GM18499 (cell line): ENCODE data around the gene CPM.

Experiments used
- ATAC-seq: cut with Tn5 transposase; IDR thresholded peaks from one replicate; pipeline ENCODE4 v1.9.1; 2021; ENCODE audit warnings: moderate number of reproducible peaks; ENCODE audit not compliant: insufficient read depth, unreplicated experiment

Gene CPM

DNA sequence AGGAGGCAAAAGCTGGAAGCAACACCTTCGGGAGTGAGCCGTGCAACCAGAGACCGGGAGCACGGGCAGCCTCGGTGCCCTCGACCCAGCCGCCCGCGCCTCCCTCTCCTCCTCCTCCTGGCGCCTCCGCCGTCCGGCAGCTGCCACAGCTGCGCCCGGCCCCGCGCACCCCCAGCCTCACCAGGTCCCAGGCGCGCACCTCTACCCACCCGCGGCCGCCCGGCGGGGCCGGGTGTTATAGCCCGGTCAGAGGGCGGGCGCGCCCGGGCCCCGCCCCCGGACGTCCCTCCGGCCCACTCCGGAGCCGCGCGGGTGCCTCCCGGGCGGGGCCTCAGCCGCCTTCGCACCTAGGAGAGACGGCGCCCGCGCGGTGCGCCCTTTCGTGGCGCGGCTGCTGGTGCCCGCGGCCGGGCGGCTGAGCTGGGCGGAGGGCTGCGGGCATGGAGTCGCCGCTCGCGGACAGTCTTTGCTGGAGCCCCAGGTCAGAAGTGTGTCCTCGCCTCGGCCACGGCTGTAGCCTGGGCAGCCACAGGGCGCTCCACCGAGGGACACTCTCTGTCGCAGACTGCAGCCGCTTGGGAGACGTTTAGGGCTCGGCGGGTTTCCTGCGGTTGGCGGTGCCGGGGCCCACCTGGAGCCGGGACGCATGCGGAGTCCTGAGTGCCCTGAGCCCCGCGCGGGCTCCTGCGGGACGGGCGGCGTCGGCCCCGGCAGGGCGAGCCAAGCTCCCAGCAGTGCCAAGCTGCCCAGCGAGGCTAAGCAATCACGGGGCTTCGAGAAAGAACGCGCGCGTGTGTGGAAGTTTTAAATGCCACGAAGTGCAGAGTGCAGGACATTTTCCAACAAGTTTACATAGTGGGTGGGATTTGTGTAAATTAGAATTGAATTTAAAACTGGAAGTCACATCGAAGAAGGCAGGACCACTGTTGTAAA is at the start of gene CPM:
Gene CPM (minus strand): TSS at position 211 of the 933 bp plus-strand sequence. CDS start 334 bp downstream, outside the sequence.
- peak; percentile 44 for ATAC-seq

DNA sequence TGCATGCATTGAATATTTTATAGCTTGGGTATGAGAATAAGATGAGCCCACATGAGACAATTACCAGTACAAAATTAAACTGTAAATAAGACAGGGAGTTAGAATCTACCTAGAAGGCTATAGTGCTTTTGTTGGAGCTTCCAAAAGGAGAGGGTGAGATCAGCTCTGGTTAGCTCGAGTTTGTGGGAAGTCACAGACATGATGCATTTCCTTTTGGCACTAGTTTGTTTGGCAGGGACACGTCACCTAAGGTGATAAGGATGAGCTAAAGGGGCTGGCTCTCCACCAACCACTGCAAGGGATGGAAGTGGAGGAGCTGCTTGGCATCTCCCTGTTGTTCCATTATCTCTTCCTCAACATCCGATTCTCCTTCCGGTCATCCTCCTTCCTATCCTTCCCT is 48.5 kb upstream of the CPM start:
- ATAC-seq: no peak

DNA sequence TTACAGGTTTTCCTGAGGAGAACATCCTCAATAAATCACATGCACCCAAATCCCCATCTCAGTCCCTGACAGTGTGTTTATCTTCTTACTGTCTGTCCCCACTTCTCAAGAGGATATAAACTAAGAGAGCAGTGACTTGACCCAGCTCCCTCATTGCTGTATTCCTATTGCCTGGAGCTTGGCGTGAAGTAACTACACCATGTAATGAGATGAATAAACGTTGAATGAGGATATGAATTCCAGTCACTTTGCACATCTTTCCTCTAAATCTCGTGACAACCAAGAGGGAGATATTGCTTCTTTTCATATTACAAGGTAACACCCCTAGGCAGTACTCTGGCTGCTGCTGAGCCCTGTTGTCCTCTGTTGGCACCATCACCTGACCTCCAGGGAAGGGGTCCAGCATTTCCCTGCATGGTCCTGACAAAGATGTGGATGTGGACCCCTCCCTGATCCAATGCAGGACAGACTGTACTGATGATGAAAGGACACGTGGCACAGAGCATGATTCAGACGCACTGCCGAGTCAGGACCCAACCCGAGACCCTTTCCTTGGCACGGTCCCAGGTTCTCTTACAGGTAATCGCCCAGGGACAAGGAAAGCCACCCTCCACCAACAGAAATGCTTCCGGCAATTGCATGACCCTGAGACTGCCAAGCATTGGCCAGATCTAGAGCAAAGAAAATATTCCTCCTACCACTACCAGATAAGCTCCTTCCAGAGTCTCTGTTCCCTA is 47.7 kb upstream of the CPM start:
- no peak for ATAC-seq

DNA sequence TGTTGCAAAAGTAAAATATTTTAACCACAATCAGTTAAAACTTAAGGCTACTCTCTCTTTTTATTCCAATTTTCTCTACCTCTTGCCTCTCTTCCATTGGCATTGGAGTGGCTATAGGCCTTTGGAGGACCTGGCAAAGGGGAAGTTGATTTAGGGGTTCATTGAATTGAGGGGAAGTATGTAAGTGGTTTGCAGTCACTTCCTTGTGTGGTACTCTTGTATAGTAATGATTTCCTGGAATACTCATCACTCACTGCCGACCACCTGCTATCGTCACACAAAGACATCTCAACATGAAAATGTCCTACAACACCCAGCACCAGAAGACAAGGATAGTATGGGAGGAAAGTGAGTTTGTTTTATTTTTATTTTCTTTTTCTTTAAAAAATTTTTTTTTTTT is 45.7 kb upstream of the CPM start:
- no peak for ATAC-seq

DNA sequence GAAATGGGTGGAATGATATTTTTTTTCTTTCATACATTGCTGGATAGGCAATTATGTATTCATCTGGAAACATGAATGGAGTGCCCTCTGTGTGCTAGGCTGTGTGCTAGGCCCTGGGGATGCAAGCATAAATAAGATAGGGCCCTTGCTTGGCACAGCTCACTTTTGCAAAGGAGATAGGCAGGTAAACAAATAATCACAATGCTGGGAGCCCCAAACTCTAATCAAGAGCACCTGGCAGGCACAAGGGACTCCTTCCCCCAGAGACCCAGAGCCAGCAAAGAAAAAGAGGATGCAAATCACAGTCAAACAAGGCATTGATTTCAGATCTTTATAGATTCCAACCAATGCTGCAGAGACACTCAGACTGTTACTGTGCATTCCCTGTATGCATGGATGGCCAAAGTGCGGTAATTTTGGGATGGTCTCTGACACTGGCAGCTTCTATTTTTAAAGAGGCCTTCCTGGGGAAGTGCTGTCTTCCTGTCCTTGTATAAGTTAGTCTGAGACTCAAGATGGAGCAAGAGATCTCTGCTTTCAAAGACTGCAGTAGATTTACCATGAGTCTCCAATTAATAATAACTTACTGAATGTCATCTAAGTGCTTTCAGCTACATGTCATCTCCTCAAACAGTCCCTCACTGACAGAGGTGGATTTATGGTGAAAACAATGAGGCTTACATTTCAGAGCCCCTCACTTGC is 45.1 kb upstream of the CPM start:
- no peak for ATAC-seq

DNA sequence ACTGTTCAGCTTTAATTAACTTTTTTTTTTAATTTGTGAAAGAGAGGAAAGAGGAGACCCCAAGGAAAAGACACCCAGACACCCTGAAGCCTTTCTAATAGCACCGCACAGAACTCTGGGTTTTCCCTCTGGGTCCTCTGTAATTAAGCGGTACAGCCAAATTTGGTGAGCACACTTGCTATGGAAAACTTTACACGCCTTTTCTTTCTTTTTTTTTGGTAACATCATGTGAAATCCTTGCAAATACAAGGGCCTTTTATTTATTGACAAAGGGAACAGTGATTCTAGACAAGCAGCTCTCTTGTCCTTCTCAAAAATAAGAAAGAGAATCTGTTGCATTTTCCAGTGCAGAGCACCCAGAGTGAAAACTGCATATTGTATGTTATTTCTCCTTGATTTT is 44.4 kb upstream of the CPM start:
- no peak for ATAC-seq

DNA sequence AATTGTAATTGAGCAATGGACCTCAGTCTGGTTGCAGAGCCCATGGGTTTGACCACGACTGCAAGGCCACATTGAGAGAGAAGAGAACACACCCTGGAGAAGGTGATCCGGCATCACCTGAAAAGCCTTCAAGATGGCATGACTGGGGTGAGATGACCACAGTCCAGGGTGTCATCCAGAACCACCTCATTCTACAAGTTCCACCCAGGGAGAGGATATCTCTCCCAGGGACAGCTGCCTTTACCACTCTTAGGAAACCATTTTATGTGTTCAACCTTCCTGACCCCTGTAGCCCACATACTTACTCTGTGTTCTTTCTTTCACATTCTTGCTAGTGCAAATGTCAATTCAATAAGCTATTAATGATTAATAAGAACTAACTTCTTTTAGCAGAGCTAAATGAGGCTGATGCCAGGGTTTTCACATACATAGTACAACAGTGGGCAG is 43.4 kb upstream of the CPM start:
- ATAC-seq: no peak

DNA sequence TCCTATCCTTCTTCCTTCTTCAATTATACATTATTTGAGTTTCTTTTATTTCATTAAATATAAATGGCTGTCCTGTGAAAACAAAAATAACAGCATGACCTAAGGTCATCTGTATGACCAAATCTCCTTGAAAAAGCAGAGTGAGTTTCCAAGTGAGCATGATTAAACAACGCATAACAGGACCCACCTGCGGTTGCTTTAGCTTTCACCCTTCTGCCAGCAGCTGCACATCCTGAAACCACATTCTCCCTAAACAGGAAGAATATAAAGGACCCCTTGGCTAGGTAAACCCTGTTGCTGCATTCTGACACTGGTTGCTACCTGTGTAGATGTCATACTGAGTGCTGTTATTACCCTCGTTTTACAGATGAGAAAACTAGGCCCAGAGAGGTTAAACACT is 42.8 kb upstream of the CPM start:
- no peak for ATAC-seq

DNA sequence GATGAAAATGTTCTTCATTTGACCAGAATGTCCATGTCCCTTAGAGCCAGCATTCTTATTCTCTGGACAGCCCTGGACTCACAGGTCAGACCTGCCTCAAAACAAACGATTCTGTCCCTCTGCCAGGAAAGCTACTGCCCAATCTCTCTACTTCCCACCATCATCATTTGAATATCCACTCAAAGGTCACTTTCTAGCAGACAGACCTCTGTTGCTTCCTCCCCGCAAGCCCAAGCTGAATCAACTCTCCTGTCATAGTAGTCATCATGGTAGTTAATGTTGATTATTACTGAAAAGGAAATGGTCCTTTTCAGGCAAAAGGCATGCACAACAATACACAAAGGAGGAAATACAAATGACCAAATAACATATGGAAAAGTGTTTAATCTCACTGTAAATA is 39.6 kb upstream of the CPM start:
- no peak for ATAC-seq

DNA sequence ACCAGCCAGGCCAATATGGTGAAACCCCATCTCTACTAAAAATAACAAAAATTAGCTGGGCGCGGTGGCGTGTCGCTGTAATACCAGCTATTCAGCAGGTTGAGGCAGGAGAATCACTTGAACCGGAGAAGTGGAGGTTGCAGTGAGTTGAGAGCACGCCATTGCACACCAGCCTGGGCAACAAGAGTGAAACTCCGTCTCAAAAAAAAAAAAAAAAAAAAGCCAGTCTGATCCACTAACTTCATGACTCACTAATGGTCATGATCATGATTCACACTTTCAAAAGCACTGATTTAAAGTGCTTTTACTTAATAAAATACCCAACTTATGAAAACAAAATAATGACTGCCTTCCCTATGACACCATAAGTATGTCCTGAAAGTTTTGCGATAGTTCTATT is 38.4 kb upstream of the CPM start:
- no peak for ATAC-seq

DNA sequence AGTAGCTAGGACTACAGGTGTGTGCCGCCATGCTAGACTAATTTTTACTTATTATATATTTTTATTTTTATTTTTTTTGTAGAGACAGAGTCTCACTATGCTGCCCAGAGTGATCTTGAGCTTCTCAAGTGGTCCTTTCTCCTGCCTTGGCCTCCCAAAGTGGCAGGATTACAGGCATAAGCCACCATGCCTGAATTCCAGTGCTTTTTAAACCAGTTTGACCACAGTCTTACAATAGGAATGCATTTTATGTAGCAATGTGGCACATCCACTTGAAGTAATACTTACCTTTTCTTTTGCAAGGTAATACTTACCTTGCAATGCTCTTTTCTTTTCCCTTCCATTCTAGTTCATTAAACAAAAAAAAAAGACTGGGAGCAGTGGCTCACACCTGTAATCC is 38.0 kb upstream of the CPM start:
- ATAC-seq: no peak

DNA sequence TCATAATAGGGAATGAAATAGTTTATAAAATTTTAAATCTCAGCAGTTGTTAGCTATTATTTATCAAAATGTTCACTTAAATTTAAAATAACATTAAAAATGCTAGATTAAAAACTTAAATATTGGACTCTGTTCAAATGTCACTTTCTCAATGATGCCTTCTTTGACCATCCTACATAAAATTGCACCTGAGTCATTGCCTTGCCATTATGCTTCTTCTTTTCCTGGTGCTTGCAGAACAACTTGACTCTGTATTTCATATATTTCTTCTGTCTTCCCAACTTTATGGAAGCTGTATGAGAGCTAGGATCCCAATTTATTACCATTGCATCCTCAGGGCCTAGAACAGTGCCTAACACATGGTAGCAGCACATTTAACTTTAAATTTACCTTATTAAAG is 37.3 kb upstream of the CPM start:
- no peak for ATAC-seq

DNA sequence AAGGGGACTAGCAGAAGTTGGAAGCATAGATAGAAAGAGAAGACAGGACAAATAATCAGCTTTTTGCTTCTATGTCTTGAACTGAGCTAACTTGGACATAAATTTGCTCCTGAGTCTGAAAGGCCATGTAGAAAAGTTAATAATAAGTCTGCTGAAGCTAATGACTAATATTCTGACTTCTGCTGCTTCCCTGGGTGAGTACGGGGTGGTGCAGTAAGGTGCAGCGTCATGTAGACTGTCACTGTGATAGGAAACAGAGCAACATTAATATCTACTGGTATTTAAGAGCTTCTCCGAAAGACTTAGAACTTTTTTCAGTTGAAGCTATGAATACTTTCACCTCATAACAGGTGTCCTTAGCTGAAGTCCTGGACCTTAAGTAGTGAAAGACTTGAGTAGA is 34.1 kb upstream of the CPM start:
- no peak for ATAC-seq

DNA sequence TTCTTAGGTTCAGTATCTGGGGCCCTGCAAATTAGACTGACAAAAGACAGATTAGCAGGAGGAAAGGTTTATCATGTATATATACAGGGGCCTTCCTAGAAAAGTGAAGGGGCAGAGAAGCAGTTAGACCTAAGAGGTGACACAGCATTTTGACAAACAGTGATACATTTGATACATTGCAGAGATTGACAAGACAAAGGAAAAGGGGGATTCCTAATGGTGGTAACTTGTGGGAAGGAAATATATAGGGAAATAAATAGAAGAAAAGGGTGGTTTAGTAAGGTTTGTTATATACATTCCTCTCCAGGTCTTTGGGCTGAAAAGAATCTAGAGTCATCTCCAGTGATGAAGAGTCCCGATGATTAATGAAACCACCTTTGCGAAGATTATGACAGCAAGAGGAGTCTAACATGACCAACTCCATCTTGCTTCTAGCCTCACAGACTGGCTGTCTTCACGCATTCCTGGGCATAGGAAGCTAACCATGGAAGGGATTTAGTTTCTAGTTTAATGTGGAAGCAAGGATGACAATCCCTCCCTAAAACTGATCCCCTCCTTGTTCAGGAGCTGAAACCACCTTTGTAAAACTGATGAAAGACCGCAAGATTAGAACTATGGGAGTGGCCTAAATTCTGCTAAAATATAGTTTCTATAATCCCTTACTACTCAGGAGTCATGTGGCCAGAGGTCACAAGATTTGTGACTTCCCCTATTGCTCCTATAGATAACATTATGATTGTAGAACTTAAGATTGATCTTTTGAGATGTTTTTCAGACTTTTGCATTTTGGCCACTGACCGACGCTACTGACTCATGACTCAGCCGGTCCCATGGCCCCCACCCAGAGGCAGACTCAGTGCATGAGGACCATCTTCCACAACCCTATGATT is 31.1 kb upstream of the CPM start:
- no peak for ATAC-seq

DNA sequence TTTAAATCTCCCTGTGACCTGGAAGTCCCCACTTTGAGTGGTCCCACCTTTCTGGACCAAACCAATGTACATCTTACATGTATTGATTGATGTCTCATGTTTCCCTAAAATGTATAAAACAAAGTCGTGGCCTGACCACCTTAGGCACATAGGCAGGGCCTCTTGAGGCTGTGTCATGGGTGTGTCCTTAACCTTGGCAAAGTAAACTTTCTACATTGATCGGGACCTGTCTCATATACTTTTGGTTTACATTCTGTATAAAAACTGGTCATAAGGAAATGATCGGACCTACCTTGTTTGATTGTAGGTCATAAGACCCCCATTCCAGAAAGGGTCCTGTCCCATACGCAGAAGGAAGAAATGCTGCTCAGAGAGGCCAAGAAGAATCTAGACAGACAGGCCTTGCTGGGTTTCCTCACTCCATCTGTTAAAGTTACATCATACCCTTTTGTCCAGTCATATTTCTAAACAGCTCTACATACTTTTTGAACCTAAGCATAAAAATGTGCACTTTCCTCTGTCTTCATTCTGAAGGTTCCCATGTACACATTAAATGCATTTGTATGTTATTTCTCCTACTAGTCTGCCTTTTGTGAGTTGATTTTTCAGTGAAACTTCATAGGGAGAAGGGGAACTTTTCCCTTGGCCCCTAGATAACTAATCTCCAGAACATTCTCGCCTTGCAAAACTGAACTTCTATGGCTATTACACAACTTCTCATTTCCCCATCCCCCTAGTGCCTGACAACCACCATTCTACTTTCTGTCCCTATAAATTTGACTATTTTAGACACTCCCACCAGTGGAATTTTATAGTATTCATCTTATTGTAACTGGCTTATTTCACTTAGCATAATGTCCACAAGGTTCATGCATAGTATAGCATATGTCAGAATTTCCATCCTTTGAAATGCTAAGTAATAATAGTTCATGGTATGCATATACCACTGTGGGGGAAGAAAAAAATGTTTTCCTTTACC is 30.2 kb upstream of the CPM start:
- no peak for ATAC-seq

DNA sequence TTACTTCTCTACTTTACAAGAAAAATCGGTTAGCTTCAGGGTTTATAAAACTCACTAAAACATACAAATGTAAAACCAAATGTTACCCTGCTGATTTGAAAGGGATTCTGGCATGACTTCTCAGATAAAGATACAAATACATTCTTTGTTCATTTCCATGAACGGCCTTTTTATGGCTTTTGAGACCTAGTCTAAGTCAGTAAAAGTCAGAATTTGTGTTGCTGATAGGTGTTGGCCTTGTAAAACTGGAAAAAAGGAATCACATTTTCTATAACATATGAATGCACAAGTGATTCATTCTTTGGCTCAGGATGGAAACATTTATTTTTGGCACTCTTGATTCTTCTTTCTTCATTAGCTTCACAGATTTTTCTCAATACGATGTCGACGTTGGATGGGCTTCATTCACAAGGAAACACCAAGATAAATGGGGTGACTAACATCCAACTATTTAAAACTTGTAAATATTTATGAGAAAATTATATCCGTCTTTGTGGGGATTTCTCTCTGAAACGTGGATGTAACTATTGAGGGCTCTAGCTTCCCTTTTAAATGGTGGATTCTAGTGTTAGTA is 27.0 kb upstream of the CPM start:
- ATAC-seq: no peak

DNA sequence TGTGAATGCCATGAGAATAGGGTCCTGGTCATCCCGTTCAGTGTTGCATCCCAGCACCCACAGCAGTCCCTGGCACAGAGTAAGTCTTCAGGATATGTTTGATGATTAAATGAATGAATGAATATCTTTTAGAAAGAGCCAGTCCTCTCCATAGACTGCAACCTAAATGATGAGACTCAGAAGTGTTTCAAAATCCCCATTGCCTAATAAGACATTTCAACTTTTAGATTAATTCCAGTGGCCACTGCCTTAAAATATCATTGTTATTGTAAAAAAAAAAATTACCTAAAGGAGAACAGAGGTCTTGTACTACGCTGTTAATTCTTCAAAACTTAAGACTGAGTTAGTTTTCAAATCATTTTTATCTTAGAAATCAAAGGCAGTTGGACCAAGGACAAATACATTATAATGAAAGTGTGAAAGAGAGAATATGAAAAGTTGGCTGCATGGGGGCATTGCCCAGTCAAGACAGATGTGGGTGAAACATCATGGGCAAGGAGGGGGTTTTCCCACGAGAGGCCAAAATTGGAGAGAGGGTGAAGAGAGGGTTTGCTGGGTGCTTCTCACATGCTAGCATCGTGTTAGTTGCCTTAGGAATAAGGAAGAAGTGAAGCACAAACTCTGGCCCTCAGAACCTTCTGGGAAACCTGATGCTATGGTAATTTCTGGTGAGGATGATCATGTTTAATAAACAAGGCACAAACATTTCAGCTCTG is 26.3 kb upstream of the CPM start:
- no peak for ATAC-seq

DNA sequence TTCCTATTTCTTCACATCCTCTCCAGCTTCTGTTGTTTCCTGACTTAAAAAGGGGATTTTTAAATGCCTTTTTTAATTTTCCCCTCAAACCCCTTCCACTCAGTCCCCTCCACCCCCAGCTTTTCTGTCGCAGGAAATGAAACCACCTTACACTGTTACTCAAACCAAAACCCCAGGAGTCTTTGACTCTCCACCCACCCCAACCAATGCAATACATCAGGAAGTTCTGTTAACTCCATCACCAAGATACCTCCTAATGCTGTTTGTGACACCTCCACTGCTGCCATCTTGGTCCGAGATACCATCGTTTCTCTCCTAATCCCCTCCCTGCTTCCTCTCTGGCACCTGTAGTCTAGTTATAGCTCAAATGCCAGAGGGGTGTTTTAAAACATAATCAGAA is 25.4 kb upstream of the CPM start:
- peak; percentile 82 for ATAC-seq
